GM21390 (cell line): ENCODE data around the gene MST1.
"Not testable (repeated sequence)": the region's sequence is repeated elsewhere in the genome, so short reads cannot be mapped to it uniquely, and the experiment has no call there.

ENCODE experiments used
- ATAC-seq: cut with Tn5 transposase; IDR thresholded peaks from one replicate; pipeline ENCODE4 v1.9.1; 2021; ENCODE audit not compliant: unreplicated experiment

Gene MST1

GRCh38 chr3:49701388-49702077, 12.3 kb upstream of the MST1 start:
- ATAC-seq, result no peak

- no peak for ATAC-seq
Measured at GRCh38 chr3:49700453-49701128, 11.3 kb upstream of the MST1 start.

GRCh38 chr3:49700014-49700413, 10.7 kb upstream of the MST1 start:
- ATAC-seq, result no peak

- no peak for ATAC-seq
Measured at GRCh38 chr3:49699281-49699979, 10.2 kb upstream of the MST1 start.

- not testable (repeated sequence) for ATAC-seq
Measured at GRCh38 chr3:49695350-49696015, 6.2 kb upstream of the MST1 start.

- not testable (repeated sequence) for ATAC-seq
Measured at GRCh38 chr3:49694409-49695070, 5.3 kb upstream of the MST1 start.

DNA sequence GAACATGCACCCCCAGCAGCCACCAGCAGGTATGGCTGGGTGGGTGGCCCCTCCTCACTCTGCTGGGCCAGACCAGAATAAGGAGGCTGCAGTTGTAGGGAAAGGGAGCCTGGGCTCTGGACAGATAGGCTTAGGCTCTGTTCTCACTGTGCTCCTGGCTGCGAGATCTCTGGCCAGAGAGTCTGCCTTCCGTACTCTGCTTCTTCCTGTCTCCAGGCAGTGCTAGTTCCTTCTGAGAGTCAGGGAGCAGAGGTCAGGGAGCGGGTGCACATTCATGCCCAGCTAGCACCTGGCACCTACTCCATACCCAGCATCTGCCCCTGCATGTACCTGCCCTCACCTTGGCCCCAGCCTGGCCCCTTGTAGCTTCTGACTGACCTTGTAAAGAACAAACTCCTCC, 2.2 kb upstream of the MST1 start:
- not testable (repeated sequence) for ATAC-seq

DNA sequence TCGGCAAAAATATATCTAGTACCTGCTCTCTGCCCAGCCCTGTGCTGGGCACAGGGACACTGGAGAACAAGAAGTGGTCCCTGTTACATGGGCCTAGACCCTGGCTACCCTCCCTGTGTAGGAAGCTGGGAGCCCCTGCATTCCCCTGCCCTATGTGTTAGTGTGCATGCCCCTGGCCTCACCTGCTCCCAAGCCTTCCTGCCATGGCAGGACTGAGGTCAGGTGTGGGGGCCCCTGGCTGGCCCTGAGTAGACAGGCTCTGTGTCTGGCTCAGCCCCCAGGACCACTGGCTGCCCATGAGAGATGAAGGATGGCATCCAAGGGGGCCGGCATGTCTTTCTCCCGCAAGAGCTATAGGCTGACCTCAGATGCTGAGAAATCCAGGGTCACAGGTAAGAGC, 1.6 kb upstream of the MST1 start:
- ATAC-seq, result not testable (repeated sequence)

- ATAC-seq, result peak; percentile 14
Measured at GRCh38 chr3:49689908-49690624, 792 bp upstream of the MST1 start.

DNA sequence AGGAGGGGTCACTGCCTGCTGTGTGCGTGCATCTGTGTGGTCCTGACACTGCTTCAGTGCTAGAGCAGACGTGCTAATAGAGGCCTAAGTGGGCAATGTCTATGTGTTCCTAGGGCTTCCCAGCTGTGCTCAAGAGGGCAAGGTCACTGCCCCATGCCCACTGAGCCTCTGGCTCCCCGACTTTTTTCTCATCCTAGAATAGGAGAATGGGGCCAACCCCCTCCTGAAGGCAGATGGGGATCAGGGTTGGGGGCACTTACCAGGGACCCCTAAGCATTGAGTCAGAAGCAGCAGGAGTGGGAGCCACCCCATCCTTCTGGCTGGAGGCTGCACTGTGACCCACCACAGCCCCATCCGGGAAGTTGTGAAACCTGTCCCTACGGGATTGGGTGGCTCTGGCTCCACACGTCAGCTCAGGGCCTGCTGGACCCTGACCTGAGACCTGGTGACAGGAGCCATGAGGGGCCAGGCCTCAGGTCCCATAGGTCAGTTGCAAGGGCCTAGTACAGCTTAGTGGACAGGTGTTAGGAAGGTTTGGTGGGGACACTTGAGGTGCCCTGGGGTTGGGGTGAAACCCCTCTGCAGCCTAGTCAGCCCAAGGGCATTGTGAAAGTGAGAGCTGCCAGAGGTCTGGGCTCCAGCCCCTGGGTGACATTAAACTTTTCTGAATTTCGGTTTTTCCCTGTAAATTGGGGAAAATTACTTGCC, 782 bp downstream of the MST1 start:
- ATAC-seq, result not testable (repeated sequence)

- not testable (repeated sequence) for ATAC-seq
Measured at GRCh38 chr3:49687424-49687795, 1.9 kb downstream of the MST1 start.

GRCh38 chr3:49686769-49687423, 2.4 kb downstream of the MST1 start:
- not testable (repeated sequence) for ATAC-seq

DNA sequence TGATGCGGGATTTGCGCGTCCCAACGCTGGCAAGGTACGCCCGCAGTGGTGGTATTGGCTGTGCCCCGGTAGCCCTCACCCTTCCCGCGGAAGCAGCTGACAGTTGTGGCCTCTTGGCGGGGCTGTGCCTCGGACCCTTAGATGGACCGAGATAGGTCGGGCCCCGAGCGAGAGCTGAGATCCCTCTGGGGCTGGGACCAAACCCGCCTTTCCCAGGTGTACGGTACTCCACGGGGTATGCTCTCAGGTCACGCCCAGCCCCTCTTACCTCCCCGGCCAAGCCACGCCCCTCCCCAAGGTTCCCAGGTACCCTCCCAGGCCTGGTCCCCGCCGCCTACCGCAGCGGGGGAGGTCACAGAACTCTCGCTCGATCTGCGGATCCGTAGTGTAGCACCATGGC, 2.9 kb downstream of the MST1 start:
- ATAC-seq, result not testable (repeated sequence)

DNA sequence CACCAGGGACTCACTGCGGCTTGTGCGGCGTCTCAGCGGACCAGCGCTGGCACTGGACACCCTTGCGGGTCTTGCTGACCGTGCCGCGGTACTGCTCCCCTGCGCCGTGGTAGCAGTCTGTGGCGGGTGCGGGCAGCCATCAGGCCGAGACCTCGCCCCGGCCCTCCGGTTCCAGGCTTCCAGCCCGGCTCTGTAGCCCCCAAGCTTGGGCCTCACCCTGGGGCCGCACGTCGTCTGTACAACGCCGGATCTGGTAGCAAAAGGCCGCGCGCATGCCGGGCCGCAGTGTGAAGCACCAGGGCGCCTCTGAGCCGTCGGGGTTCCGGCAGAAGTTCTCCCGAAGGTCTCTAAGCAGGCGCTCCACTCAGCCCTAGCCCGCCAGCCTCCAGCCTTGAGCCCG, 3.4 kb downstream of the MST1 start:
- ATAC-seq, result not testable (repeated sequence)

DNA sequence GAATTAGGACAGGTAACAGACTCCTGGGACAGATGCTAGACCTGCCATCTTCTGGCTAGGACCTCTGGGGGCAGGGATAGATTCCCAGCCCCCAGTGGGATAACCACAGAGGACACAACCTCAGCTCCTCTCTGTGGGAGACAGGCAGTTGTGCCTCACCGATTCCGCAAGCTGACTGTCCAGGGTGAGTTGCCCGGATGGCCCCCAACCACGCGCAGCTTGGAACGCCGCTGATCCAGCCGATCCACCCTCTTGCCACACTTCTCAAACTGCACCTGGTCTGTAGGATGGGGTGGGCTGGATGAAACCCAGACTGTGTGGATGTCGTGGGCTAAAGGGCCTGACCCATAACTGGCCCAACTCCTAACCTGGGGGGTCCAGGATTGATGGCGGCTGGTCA, 4.2 kb downstream of the MST1 start:
- not testable (repeated sequence) for ATAC-seq

DNA sequence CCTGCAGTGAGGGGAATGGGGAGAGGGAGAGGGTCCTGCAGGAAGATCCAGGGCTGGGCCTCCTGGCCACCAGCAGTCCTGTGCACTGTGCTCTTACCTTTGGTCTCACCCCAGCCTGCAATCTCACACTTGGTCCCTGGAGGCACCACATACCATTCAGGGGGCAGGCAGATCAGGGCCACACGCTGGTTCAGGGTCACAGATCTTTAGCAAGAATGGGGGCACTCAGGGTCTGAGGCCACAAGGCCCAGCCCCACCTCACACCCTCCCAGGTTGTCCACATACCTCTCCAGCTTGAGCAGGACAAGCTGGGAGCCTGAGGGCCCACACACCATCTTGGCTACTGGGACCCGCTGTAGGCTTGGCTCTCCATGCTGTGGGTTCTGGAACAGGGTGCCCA, 4.8 kb downstream of the MST1 start:
- ATAC-seq, result not testable (repeated sequence)

DNA sequence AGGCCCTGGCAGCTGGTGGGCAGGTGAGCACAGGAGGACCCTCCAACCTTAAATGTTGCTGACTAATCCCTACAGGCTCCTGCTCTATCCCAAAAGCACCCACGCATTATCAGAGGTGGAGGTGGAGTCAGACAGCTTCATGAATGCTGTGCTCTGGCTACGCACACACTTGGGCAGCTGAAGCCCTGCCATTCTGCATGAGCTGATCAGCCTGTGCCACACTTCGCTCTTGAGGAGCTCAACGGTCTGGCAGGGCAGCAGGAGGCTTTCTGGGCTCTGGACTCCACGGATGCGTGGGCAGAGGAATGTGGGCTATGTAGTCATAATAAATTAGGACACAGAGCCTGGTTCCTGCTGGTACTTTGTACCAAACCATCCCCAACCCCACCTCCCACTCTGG, 6.1 kb downstream of the MST1 start:
- no peak for ATAC-seq

- ATAC-seq, result no peak
Measured at GRCh38 chr3:49681543-49681942, 7.7 kb downstream of the MST1 start.

DNA sequence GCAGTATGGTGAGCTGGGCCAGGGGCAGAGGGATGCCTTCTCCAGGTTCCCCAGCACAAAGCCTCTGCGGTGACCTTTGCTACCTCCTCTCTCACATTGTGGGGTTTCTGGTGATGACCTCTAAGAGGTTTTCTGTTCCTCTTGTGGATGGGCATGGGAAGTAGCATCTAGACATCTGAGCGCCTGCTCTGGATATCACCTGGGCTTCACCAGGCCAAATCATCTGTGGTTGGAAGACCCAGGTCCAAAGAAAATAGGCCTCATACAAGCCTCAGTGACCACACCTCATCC, 8.1 kb downstream of the MST1 start:
- no peak for ATAC-seq
